ENCODE data around the gene HRH2.
"Not testable (repeated sequence)": the region's sequence is repeated elsewhere in the genome, so short reads cannot be mapped to it uniquely, and the experiment has no call there.

Gene HRH2

GRCh38 chr5:175649967-175650366 lies 7.9 kb upstream of the HRH2 start:
- DNase-seq (ENCODE audit: low read depth), result no peak

GRCh38 chr5:175650430-175651205 lies 7.3 kb upstream of the HRH2 start:
- not testable (repeated sequence) for DNase-seq (ENCODE audit: low read depth)

- DNase-seq (ENCODE audit: low read depth), result no peak
Observed at GRCh38 chr5:175652741-175653663, 4.9 kb upstream of the HRH2 start.

GRCh38 chr5:175653763-175654162 lies 4.1 kb upstream of the HRH2 start:
- no peak for DNase-seq (ENCODE audit: low read depth)

- no peak for DNase-seq (ENCODE audit: low read depth)
Observed at GRCh38 chr5:175654339-175654738, 3.5 kb upstream of the HRH2 start.

GRCh38 chr5:175654807-175655206 lies 3.1 kb upstream of the HRH2 start:
- DNase-seq (ENCODE audit: low read depth), result no peak

GRCh38 chr5:175655411-175655810 lies 2.5 kb upstream of the HRH2 start:
- DNase-seq (ENCODE audit: low read depth), result no peak

- no peak for DNase-seq (ENCODE audit: low read depth)
Observed at GRCh38 chr5:175656966-175657365, 905 bp upstream of the HRH2 start.

- DNase-seq (ENCODE audit: low read depth), result no peak
Observed at GRCh38 chr5:175658299-175659145, 651 bp downstream of the HRH2 start.

- no peak for DNase-seq (ENCODE audit: low read depth)
Observed at GRCh38 chr5:175659546-175660253, 1.8 kb downstream of the HRH2 start.

- DNase-seq (ENCODE audit: low read depth), result no peak
Observed at GRCh38 chr5:175663186-175664184, 5.6 kb downstream of the HRH2 start.

- DNase-seq (ENCODE audit: low read depth), result no peak
Observed at GRCh38 chr5:175664723-175665122, 6.9 kb downstream of the HRH2 start.

GRCh38 chr5:175666216-175666615 lies 8.3 kb downstream of the HRH2 start:
- no peak for DNase-seq (ENCODE audit: low read depth)

- no peak for DNase-seq (ENCODE audit: low read depth)
Observed at GRCh38 chr5:175668006-175668405, 10.1 kb downstream of the HRH2 start.

GRCh38 chr5:175670372-175670771 lies 12.5 kb downstream of the HRH2 start:
- no peak for DNase-seq (ENCODE audit: low read depth)

- no peak for DNase-seq (ENCODE audit: low read depth)
Observed at GRCh38 chr5:175671013-175671412, 13.1 kb downstream of the HRH2 start.

GRCh38 chr5:175672976-175673648 lies 15.2 kb downstream of the HRH2 start:
- DNase-seq (ENCODE audit: low read depth), result no peak

GRCh38 chr5:175674731-175675346 lies 17.0 kb downstream of the HRH2 start:
- no peak for DNase-seq (ENCODE audit: low read depth)

GRCh38 chr5:175675873-175676272 lies 18.0 kb downstream of the HRH2 start:
- no peak for DNase-seq (ENCODE audit: low read depth)

All from CMK (cell line).